GM04503 (cell line): ENCODE data around the gene CENPE.

Experiments
- DNase-seq: peaks from one replicate; pipeline ENCODE4 v3.0.0-alpha.2; 2012; ENCODE audit warnings: low read depth

CENPE gene

GRCh38 chr4:103076747-103077347 is 121.3 kb downstream of the CENPE start, which contains the start of gene SLC9B2:
Gene SLC9B2, minus strand, starts transcription at chr4:103076761. Its CDS starts 9,211 bp downstream, at chr4:103067550.
- DNase-seq, result no peak

- DNase-seq, result no peak
Measured at GRCh38 chr4:103075894-103076746, 122.0 kb downstream of the CENPE start.

GRCh38 chr4:103075435-103075893 is 122.7 kb downstream of the CENPE start:
- no peak for DNase-seq

GRCh38 chr4:103074744-103075434 is 123.3 kb downstream of the CENPE start:
- no peak for DNase-seq

GRCh38 chr4:103073792-103074438 is 124.2 kb downstream of the CENPE start:
- DNase-seq, result no peak

DNA sequence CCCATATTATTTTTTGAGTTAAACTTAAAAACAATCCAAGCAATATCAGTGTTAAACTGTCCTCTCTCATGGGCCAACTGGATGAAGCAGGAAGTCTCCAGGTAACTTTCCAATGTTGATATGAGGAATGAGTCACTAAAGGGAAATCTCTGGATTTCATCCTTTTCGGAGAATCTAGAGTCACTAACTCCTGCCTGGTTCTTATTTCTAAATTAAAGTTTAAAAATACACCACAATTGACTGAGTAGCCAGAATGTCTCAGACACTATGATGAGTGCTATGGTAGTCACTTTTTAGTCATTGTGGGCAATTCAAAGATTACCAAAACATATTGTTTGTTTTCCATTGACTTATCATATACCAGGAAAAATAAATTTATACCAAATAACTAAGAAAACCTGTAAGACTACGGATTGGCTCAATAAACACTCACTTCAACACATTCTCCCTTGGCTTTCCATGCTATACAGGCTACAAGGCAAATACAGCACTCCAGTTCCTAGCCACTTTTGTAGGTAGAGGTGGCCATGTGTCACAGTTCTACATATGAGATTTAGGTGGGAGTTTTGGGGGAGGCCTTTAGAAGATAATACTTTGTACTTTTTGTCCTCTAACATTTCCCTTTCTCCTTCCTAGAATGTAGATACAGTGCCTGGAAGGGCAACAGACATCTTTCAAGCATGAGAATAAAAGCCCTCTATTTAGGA is 130.1 kb downstream of the CENPE start:
- no peak for DNase-seq

GRCh38 chr4:103060453-103061148 is 137.5 kb downstream of the CENPE start:
- no peak for DNase-seq
